NCI-H2171 (cell line): ENCODE data around the gene SLC35E3.
"Not testable (repeated sequence)": the region's sequence is repeated elsewhere in the genome, so short reads cannot be mapped to it uniquely, and the experiment has no call there.

Experiments
- DNase-seq: peaks from one replicate; lab custom pipeline; 2025; lab: John Stamatoyannopoulos, UW

SLC35E3 gene

DNA sequence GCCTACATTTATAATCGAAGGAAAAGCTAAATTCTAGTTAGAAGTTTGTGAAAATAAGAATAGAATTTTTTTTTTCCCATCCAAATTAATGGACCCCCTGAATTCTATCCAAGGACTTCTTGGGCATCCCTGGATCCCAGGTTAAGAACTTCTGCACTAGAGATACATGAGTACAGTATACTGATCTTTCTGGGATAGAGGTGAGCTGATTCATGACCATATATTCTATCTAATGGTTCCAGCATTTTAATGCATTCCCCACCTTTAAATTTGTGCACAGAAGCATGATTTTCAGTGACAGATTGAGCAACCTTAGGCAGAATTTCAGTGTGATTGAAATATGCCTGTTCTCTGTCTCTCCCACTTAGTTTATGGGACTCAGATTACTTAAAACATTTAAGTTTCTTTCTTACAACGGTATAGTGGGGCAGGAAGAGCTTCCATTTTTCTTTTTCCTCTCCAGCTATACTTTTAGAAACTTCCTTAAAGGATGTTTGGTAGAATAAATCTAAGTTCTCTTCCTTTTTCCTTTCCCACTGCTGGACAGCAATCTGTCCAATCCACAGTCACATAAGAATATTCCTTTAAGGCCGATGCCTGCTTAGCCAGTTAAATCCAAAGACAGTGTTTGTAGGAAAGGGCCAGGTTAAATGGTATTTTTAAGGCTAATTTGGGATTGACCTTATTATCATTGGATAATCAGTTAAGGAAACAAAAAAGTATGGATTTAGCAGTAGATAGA lies 68.7 kb downstream of the SLC35E3 start:
- no peak for DNase-seq

DNA sequence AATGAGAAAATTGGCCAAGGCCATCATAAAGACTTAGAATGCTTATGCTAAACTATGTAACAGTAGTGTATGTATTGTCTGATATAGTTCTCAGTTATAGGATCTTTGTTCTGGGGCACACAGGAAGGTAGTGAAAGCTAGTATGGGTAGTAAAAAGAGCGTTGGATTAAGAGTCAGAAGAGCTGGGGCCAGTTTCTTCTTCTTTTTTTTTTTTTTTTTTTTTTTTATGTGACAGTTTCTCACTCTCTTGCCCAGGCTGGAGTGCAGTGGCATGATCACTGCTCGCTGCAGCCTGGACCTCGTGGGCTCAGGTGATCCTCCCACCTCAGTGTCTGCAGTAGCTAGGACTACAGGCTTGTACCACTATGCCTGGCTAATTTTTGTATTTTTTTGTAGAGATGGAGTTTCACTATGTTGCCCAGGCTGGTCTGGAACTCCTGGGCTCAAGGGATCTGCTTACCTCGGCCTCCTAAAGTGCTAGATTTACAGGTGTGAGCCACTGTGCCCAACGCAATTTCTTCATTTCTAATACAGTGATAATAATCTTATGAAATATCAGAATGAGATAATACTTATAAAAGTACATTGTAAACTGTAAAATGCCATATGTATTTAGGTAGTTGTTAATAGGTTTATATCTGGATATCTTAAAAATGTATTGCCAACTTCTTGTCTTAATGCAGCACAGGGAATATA lies 69.4 kb downstream of the SLC35E3 start:
- no peak for DNase-seq

DNA sequence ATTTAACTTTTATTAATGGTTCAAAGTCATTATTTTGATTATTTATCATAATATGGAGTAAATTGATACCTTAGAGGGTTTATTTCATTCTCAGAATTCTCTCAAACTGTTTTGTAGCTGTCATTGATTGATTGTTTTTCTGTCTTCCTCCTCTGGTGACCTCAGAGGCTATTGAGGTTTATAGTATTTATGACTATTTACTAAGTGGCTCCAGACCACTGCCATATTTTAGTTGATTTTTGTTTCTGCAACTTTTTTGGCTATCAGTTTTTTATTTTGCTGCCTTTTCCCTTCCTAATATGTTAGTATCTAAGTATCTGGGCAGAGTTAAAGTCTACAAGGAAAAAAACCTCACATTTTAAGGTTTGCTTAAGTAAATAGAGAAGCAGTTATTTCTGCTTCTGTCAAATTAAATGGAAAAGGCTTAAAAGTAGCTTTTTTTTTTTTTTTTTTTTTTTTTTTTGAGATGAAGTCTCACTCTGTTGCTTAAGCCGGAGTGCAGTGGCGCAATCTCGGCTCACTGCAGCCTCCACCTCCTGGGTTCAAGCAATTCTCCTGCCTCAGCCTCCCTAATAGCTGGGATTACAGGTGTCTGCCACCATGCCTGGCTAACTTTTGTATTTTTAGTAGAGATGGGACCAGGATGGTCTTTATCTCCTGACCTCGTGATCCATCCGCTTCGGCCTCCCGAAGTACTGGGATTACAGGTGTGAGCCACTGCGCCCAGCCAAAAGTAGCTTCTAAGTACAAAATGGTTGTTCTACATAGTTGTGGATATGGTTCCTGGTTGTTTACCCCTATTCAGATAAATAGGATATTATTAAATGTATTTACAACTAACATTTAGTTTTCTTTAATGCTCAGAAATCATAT lies 70.2 kb downstream of the SLC35E3 start:
- DNase-seq = no peak

DNA sequence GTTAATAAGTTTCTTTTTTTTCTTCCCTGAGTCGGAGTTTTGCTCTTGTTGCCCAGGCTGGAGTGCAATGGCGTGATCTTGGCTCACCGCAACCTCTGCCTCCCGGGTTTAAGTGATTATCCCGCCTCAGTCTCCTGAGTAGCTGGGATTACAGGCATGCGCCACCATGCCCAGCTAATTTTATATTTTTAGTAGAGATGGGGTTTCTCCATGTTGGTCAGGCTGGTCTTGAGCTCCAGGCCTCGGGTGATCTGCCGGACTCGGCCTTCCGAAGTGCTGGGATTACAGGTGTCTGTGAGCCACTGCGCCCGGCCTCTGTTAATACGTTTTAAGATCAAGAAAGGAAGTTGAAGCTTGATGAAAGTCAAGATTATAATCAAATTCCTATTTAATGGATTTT lies 73.5 kb downstream of the SLC35E3 start:
- not testable (repeated sequence) for DNase-seq

DNA sequence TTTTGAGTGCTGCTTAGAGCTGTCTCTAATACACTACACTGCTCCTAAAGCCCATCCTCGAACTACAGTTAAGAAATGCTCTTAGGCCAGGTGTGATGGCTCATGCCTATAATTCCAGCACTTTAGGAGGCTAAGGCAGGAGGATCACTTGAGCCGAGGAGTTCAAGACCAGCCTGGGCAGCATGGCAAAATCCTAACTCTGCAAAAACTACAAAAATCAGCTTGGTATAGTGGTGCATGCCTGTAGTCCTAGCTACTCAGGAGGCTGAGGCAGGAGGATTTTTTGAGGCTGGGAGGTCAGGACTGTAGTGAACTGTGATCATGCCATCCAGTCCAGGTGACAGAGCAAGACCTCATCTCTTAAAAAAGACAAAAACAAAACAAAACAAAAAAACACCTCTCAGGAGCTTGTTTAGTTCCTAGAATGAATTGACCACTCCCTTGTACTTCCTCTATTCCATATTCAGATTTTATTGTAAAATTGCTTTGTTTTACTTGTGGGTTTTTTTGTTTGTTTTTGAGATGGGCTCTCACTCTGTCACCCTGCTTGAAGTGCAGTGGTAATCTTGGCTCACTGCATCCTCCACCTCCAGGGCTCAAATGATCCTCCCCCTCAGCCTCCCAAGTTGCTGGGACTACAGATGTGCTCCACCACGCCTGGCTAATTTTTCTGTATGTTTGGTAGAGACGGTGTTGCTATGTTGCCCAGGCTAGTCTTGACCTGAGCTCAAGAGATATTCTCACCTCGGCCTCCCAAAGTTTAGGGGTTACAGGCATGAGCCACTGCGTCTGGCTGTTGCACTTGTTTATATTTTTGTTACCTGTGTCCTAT lies 75.6 kb downstream of the SLC35E3 start:
- DNase-seq = no peak

DNA sequence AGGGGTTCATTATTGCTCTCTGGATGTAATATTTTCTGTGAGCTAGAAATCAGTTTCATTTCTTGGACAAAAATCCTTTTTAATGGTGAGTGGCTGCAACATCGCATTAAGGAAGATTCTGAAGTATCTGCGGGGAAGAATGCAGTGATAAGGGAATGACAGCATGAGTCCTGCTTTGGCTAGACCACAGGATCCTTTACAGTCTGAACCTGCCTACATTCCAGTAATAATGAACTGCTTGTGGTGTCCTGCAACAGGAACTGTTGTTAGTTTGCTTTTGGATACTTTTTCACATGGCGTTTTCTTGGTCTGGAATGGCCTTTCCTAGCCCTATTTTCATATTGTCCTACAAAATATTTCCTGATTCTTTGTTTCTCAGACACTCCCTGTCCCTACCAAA lies 77.7 kb downstream of the SLC35E3 start:
- DNase-seq = no peak

DNA sequence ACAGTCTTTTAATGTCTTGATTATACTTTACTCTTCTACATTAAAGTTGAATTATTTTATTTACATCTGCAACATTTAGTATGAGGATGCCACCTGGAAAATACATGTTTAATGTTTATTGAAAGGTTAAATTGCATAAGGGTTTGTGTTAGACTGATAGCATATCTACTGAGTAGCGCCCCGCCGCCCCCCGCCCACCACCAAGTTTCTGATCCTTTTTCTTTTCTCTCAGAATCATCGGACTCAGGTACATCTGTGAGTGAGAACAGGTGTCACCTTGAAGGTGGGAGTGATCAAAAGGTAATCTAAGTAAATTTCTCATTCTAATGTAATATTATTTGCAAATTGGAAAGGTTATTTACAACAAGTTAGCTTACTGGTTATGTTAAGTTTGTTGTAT lies 78.2 kb downstream of the SLC35E3 start:
- no peak for DNase-seq

DNA sequence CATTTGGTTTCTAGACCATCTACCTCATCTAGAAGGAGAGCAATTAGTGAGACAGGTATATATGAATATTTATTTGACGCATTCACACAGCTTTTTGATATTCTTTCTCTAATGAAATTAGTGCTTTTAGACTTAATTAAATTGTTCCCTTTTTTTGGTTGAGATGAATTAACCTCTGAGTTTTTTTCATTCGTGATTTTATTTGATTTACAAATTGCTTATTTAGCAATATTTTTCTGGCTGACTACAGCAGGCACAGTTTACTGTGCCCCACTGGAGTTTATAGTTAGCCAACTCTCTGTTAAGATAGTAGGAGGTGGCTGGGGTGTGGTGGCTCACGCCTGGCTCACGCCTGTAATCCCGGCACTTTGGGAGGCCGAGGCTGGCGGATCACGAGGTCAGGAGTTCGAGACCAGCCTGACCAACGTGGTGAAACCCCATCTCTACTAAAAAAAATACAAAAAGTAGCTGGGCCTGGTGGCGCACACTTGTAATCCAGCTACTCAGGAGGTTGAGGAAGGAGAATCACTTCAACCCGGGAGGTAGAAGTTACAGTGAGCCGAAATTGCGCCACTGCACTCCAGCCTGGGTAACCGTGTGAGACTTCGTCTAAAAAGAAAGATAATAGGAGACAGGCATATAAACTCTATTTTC lies 78.7 kb downstream of the SLC35E3 start:
- no peak for DNase-seq

DNA sequence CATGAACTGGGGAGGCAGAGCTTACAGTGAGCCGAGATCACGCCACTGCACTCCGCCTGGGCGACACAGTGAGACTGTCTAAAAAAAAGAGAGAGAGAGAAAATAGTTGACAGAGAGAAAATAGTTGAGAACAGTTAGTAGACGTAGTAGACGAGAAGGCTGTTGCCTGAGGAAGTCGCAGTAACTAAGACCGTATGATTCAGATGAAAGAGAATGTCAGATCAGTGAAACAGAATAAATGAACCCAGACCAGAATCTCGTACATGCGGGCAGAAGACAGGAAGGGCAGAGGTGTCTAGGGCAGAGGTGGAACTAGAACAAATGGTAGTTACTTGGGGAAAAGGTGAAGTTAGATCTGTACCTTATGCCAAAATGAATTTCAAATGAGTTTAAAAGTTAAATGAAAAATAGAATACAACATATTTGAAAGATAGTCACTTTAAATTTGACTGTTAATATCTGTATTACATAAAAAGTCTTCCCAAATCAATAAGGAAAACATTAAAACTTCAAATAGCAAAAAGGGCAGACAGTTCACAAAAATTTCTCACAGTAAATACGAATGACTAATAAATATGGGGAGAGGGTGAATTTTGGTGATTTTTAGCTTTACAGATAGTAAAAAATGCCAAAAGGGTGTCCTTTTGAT lies 79.7 kb downstream of the SLC35E3 start:
- no peak for DNase-seq

DNA sequence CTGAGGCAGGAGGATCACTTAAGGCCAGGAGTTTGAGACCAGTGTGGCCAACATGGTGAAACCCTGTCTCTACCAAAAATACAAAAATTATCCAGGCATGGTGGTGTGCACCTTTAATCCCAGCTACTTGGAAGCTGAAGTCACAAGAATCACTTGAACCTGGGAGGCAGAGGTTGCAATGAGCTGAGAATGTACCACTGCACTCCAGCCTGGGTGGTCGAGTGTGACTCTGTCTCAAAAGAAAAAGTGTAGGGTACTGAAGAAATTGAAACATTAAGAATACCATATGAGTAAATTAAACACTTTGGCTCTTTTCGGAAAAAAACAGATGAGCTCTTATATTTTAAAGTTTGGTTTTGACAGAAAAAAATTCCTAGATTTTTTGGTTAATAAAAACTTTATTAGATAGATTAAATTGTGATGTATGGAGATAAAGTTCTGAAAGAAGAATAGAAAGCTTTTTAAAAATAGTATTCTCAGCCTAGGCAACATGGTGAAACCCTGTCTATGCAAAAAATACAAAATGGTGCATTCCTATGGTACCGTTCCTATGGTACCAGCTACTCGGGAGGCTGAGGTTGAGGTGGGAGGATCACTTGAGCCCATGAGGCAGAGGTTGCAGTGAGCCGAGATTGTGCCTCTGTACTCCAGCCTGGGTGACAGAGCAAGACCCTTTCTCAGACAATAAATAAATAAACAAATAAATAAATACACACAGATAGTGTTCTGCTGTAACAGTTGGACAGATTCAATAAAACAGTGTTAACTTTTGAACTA lies 82.1 kb downstream of the SLC35E3 start:
- no peak for DNase-seq

DNA sequence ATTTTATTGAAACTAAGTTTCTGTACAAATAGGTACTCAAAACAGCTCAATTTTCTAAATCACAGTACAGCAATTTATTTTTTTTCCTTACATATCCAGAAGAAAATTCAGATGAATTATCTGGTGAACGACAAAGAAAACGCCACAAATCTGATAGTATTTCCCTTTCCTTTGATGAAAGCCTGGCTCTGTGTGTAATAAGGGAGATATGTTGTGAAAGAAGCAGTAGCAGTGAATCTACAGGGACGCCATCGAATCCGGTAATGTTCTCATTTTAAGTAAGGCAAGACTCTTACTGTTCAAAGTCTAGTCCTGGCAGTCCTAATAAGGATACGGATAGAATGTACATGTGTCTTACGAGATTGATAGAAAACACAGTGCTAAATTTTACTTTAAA lies 82.7 kb downstream of the SLC35E3 start:
- DNase-seq = no peak
